Suprapubic skin (tissue), 4 donors: Measurements from ENCODE around the gene CHST6. TPM values are rescaled to one million over a fixed set of nuclear protein-coding genes. Genes with fewer than 3 reads are reported as not detected.
"Not testable (repeated sequence)": the region's sequence is repeated elsewhere in the genome, so short reads cannot be mapped to it uniquely, and the experiment has no call there.

Experiments
- DNase-seq, 2 donors: peaks; one replicate each; pipeline ENCODE4 v3.0.0-alpha.2; 2019; ENCODE audit warnings: low spot score in 2 of 2
- H3K27ac ChIP-seq: fragments of 200-600 bp; sonication (generic); one replicate; pipeline ENCODE4 v1.5.1; 2019
- H3K27me3 ChIP-seq: fragments of 200-600 bp; sonication (generic); one replicate; pipeline ENCODE4 v1.5.1; 2019
- H3K36me3 ChIP-seq: fragments of 200-600 bp; sonication (generic); one replicate; pipeline ENCODE4 v1.5.1; 2019
- H3K4me1 ChIP-seq: fragments of 200-600 bp; sonication (generic); one replicate; pipeline ENCODE4 v1.5.1; 2019
- H3K4me3 ChIP-seq: fragments of 200-600 bp; sonication (generic); one replicate; pipeline ENCODE4 v1.5.1; 2019; ENCODE audit warnings: mild to moderate bottlenecking
- H3K9me3 ChIP-seq: fragments of 200-600 bp; sonication (generic); one replicate; pipeline ENCODE4 v1.5.1; 2019
- CTCF ChIP-seq, 2 donors: fragments of 200-600 bp in 1 of 2; fragments of 450-650 bp in 1 of 2; sonication (generic) in 1 of 2; IDR thresholded peaks; one replicate each; pipeline ENCODE4 v1.5.1; 2016 to 2019; ENCODE audit warnings: antibody characterized with exemption in 2 of 2, mild to moderate bottlenecking in 1 of 2, moderate library complexity in 1 of 2
- EP300 ChIP-seq: sonication (generic); formaldehyde crosslinking; IDR thresholded peaks from one replicate; pipeline ENCODE4 v1.6.1; 2017; ENCODE audit warnings: antibody characterized with exemption
- POLR2A ChIP-seq, 2 donors: fragments of 450-650 bp; IDR thresholded peaks; one replicate each; pipeline ENCODE4 v1.6.1; 2017; ENCODE audit warnings: antibody characterized with exemption in 2 of 2, mild to moderate bottlenecking in 2 of 2, moderate library complexity in 2 of 2
- POLR2AphosphoS5 ChIP-seq, 3 donors: sonication (generic); formaldehyde crosslinking; IDR thresholded peaks; one replicate each; pipeline ENCODE4 v1.6.1; 2017; ENCODE audit warnings: antibody characterized with exemption in 3 of 3
- WGBS: methylation state at CpG from one replicate; pipeline ENCODE4 v1.1.5; 2018; 5-methylcytosine and 5-hydroxymethylcytosine counted together
- total RNA-seq, 4 donors: library from RNA; depleted of rRNA; stranded (reverse); fragments of >200 nt; gene quantifications; one replicate each; pipeline ENCODE4 v1.1.0, GENCODE V29; 2016

Gene CHST6
- total RNA-seq, 4 donors from 2014 or later, result 0.17 to 0.73 (median 0.30) TPM; not detected in 1

- Histone ChIP-seq H3K36me3 (no peaks in the 10 kb centered on the region), H3K4me1 (peaks cover 3% of the 10 kb centered on the region), H3K4me3 (no peak overlapping the region), H3K27me3 (no peaks in the 10 kb centered on the region), H3K27ac (no peak overlapping the region), H3K9me3 (no peaks in the 10 kb centered on the region)
- TF ChIP-seq EP300 (no peak), POLR2A (IDR thresholded peaks at IDR 0.05) (no peak)
- 89% methylated on average over 5 of the region's 5 CpGs for WGBS
- no peak for DNase-seq
Observed at GRCh38 chr16:75501359-75501758, 6.1 kb upstream of the CHST6 start.

- not testable (repeated sequence) for H3K27me3 ChIP-seq, DNase-seq, H3K27ac ChIP-seq, H3K36me3 ChIP-seq, H3K4me3 ChIP-seq, H3K9me3 ChIP-seq
- 29% methylated on average over 5 of the region's 13 CpGs for WGBS
- peaks cover 14% of the 10 kb centered on the region for H3K4me1 ChIP-seq
Observed at GRCh38 chr16:75498605-75499322, 3.5 kb upstream of the CHST6 start.

GRCh38 chr16:75497558-75497957 is 2.3 kb upstream of the CHST6 start:
- 65% methylated on average over 4 of the region's 4 CpGs for WGBS
- DNase-seq, result no peak

GRCh38 chr16:75494661-75495075 is 573 bp downstream of the CHST6 start:
- no peaks in the 10 kb centered on the region for H3K9me3 ChIP-seq
- DNase-seq, result no peak
- H3K27me3 ChIP-seq, result peaks cover 16% of the 10 kb centered on the region
- H3K4me1 ChIP-seq, result peaks cover 14% of the 10 kb centered on the region
- peak overlapping the region; percentile 44 for H3K4me3 ChIP-seq
- no peak overlapping the region for H3K27ac ChIP-seq
- 14% methylated on average over 11 of the region's 26 CpGs for WGBS
- no peaks in the 10 kb centered on the region for H3K36me3 ChIP-seq
- no peak for TF ChIP-seq CTCF (IDR thresholded peaks at IDR 0.05)
- TF ChIP-seq POLR2A (IDR thresholded peaks at IDR 0.05), result no peak
- TF ChIP-seq EP300, result no peak
- TF ChIP-seq POLR2AphosphoS5 (IDR thresholded peaks at IDR 0.05), result no peak

More at GRCh38 chr16:75497558-75497957, 2.3 kb upstream of the CHST6 start:
- H3K9me3 ChIP-seq, result no peaks in the 10 kb centered on the region
- TF ChIP-seq EP300 (no peak), CTCF (IDR thresholded peaks at IDR 0.05) (no peak), POLR2A (IDR thresholded peaks at IDR 0.05) (no peak), POLR2AphosphoS5 (IDR thresholded peaks at IDR 0.05) (no peak)
- peaks cover 14% of the 10 kb centered on the region for H3K4me1 ChIP-seq
- no peaks in the 10 kb centered on the region for H3K36me3 ChIP-seq
- H3K4me3 ChIP-seq, result no peak overlapping the region
- peaks cover 12% of the 10 kb centered on the region for H3K27me3 ChIP-seq
- no peak overlapping the region for H3K27ac ChIP-seq

GRCh38 chr16:75494184-75494583 is 1.1 kb downstream of the CHST6 start:
- H3K9me3 ChIP-seq, result no peaks in the 10 kb centered on the region
- H3K27ac ChIP-seq, result no peak overlapping the region
- peak overlapping the region; percentile 44 for H3K4me3 ChIP-seq
- H3K36me3 ChIP-seq, result no peaks in the 10 kb centered on the region
- no peak for DNase-seq
- peaks cover 14% of the 10 kb centered on the region for H3K4me1 ChIP-seq
- H3K27me3 ChIP-seq, result peaks cover 16% of the 10 kb centered on the region
- WGBS, result 48% methylated on average over 5 of the region's 5 CpGs
- TF ChIP-seq POLR2A (IDR thresholded peaks at IDR 0.05) (no peak), EP300 (no peak), CTCF (IDR thresholded peaks at IDR 0.05) (no peak), POLR2AphosphoS5 (IDR thresholded peaks at IDR 0.05) (no peak)

- WGBS, result 78% methylated on average over 1 of the region's 1 CpG
- Histone ChIP-seq H3K4me3 (no peak overlapping the region), H3K27ac (no peak overlapping the region), H3K9me3 (no peaks in the 10 kb centered on the region), H3K27me3 (peaks cover 16% of the 10 kb centered on the region), H3K4me1 (peaks cover 15% of the 10 kb centered on the region), H3K36me3 (no peaks in the 10 kb centered on the region)
- no peak for DNase-seq
- no peak for TF ChIP-seq POLR2A (IDR thresholded peaks at IDR 0.05)
- TF ChIP-seq CTCF (IDR thresholded peaks at IDR 0.05), result no peak
- no peak for TF ChIP-seq POLR2AphosphoS5 (IDR thresholded peaks at IDR 0.05)
- no peak for TF ChIP-seq EP300
Observed at GRCh38 chr16:75491876-75492275, 3.4 kb downstream of the CHST6 start.
